HPDE6-E6E7 (cell line): ENCODE measurements around the gene ARL14.
A peak's percentile ranks its signal among the peaks of the same experiment; 100 is the strongest.

Experiments used
- DNase-seq: peaks from one replicate; pipeline ENCODE4 v3.0.0; 2011; ENCODE audit warnings: missing footprints; ENCODE audit errors: extremely low spot score

ARL14 gene

DNA sequence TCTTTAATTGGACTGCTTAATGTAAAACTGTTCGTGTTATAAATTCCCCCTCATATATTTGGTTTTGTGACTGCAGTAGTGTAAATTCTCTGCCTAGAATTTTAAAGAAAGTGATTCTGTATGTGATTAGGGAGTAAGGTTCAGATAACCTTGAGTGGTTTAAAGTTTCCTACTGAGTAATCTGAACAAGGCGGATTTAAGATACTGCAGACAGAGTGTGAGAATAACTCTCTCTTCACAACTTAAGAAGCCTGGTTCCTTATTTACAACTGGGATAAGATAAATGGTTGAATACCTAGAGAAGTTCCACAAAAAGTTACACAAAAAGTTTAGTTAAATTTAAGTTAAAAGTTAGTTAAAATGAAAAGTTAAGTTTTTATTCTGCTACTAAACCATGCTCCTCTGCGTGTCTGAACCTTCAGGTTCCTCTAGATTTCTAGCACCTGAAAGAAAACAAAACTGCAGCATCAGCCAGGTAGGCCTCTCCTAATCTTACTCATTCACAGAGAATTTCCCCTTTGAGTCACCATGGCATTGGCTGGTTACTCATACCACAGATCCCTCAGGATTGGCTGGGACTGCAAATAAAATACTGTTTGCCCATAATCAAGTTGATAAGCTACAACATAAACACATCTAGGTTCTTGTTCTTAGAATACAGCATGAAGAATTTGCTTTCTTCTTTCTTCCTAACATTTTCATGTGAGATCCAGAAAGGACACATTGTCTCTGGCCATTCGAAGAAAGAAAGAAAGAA, at the start of gene ARL14:
Gene ARL14, plus strand, starts transcription at position 614 of the 757 bp plus-strand sequence. CDS start 187 bp downstream, outside the sequence.
- DNase-seq, result peak; percentile 79

DNA sequence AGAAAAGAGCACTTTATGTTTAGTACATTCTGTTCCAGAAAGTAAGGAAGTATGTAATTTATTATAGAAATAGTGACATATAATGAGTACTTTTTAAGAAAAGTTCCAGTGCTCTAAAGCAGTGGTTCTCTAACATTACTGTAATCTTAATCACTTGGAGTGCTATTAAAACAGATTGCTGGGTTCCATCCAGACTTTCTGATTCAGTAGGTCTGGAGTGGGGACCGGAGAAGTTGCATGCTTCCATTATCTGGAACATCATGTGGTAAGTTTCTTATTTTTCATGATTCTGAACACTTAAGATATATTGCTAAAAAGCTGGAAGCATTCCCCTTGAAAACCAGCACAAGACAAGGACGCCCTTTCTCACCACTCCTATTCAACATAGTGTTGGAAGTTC, 47.5 kb upstream of the ARL14 start:
- no peak for DNase-seq

DNA sequence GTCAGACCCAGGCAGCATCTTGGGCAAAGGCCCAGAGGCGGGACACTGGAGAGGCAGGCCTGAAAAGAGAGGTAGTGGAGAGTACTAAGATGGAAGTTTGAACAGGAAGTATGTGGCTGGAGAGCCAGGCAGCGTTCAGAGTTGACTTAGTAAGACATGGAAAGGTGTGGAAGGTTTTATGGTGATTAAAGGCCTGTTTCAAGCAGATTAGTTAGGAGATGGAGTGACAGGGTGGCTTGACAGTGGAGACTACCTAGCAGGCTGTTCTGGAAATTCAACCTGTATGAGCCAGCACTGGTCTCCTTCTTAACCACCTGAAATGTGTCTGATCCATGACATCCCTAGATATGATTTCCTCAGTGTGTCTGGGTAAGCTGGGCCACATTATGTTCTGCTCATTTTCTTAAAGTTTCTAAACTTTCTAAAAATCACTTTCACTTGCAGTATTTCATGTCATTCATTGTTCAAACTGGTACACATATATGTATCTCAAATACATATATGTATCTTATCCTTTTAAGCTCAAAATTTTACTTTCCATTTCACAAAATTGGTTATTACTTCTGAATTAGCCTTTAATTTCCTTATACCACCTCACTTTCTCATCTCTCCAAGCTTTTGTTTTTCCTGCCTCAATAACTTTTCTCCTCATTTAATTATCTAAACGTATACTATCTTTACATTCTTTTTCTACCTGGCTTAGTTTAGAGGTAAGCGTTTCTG, 43.4 kb upstream of the ARL14 start:
- no peak for DNase-seq

DNA sequence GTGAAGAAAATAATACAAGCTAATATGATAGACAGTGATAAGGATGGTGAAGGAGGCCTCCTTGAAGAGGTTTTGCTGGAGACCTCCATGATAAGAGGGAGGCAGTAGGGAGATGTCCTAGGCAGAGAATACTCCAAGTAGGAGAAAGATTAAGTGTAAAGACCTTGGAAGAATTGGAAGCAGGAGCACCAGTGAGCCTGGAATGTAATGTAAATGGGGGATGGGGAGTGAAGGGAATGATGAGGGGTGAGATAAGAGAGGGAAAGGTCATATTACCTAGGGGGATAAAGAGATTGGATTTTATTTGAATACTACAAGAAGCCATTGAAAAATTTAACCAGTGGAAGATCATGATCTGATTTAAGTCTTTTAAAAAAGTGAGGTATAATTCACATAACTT, 41.7 kb upstream of the ARL14 start:
- no peak for DNase-seq

DNA sequence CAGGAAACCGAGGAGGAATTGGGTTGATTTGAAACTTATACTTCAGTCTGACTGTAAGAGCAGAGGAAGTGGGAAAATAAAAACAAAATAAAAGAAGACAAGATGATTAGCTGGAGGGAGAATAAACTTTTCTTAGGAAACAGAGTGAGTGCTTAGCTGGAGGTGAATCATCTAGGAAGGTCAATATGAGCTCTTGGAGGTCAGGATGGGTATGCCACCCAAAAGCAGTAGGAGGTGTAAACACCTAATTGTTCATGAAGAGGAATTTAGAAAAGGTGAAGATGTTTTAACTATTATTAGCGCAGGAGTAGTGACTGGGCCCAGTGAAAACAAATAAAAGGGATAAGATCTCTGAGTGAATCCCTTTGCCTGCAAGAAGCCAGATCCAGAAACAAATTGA, 39.9 kb upstream of the ARL14 start:
- DNase-seq, result no peak

DNA sequence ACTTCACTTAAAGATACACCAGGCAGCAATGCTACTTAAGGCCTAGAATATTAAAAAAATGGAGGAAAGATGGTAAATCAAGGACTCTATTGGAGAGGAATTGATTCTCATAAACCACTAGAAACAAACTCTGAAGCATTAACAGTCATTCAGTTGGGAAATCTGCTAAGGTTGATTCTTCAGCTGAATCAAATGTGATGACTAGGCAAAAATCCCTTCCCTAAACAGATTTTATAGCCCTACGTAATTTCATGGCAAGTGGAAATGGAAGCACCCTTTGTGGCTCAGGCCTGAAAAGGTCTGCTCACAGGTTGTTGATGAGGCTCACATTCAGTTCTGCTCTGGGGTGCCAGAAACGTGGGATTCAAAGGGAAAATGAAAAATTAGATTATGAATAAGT, 38.8 kb upstream of the ARL14 start:
- DNase-seq, result no peak

DNA sequence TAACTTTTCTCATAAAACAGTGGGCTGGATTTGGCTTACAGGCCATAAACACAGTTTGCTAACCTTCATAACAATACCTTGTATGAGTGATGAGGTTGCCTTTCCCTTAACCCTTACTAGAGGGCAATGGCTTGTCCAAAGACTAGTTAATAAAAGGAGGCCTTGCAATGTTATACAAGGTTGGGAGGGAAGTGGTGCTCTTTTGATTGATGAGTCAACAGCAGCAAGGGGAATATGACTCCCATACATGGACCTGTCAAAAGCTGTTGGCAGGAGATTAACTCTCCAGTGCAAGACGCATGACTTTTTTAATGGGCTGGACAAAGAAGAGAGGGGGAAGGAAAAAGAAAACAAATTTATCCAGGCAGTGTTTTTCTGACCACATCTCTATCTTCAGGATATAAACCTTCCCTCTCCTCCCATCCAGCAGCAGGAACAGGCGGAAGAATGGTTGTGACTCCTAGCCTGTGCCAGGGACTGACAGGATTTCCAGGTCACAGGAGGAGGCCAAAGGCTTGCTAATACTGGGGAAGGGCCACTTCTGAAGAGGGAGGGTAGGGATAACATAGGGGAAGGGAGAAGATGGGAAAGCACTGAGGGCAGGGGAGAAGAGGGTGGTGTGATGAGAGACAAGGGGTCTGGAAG, 35.2 kb upstream of the ARL14 start:
- peak; percentile 23 for DNase-seq

DNA sequence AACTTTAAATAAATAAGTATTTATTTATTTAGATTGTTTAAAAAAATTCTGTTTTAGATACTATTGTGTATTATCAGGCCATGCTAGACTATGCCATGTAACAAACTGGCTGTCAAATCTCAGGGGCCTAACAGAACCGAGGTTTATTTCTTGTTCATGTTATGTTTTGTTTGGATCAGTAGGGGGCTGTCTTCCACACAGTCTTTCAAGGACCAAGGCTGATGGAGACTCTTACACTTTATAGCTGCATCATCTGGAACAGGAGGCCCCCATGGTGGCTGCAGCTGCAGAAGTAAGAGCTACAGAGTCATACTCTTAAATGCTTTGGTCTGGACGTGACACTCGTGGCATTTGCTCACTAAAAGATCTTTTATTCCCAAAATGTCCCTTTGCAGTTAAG, 33.0 kb upstream of the ARL14 start:
- no peak for DNase-seq

DNA sequence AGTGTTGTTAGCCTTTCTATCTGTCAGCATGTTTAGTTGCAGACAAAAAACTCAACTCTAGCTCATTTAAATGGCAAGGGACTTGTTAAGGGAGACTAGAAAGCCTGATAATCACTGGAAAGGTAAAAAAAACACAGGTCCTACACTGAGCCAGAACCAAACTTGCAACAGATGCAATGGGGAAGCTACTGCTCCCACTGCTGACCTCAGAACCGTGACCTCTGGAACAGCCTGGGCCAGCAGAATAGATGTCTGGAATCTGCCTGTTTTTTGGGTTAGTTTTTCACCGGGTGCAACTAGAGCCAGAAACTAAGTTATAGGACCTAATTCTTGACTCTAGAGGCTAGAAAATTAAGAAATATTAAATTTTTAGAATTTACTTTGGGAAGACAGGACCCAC, 32.5 kb upstream of the ARL14 start:
- no peak for DNase-seq

DNA sequence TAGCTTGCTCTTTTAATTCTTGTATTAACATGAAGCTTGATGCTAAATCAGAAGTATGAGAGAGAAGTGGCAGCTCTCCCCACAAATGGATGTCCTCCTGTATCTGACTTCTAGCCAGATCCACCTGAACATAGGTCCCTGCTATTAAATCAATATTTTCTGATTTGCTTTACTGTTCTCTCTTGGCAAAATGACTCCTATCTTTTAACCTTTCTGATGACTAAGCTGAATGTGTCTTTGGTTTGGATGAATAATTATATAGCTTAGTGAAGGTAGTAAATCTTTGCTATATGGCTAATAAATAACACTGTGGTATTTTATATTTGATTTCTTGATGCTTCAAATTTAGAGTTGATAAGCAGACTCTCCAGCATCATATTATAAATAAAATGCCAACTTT, 28.3 kb upstream of the ARL14 start:
- DNase-seq, result no peak

DNA sequence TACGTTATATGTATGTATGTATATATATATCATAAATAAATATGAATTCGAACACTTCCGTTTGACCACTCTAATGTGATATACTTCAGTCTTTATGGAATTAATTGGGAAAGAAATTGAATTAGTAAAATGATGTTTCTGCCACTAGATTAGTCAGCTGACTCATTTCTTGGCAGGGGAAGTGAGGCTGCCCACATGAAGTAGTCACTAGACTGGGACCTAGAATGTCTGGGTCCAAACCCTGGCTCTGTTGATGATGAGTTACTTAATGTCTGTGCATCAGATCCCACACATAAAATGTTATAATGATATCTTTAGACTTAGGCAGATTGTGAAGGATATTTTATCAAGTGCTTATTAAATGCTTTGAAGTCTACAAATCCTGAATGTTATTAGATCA, 27.4 kb upstream of the ARL14 start:
- DNase-seq, result no peak

DNA sequence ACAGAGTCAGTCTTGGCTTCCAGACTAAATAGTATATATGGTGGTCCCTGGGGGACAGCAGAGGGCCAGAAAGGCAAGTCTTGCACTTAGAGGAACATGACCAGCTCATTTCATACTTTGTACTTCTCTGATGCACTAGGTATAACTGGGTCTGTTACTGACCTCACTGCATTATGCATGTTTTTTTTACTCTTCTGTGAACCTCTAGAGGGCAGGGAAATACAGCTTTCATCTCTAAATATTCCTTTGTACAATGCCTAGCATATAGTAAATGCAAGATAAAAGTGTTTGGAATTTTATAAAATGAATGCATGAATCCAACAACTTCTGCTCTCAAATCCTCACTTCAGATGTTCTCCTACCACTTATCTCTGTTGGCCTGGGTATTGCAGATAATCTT, 23.4 kb upstream of the ARL14 start:
- no peak for DNase-seq

DNA sequence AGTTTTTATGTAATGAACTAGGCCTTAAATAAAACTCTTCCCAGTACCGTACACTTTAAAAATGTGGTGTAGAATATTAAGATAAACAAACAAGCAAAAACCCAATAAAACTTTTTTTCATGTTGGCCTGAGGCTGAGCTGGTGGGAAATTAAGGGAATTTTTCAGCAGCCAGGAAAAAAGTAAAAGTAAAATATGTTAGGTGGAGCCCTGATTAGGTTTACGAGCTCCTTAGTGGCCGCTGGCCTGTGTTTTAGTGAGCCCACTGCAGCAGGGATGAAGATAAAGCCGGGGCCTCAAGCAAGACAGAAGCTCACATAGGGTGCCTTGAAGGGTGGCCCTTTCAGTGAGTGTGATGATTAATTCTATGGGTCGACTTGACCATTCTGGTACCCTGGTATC, 16.1 kb upstream of the ARL14 start:
- DNase-seq, result no peak

DNA sequence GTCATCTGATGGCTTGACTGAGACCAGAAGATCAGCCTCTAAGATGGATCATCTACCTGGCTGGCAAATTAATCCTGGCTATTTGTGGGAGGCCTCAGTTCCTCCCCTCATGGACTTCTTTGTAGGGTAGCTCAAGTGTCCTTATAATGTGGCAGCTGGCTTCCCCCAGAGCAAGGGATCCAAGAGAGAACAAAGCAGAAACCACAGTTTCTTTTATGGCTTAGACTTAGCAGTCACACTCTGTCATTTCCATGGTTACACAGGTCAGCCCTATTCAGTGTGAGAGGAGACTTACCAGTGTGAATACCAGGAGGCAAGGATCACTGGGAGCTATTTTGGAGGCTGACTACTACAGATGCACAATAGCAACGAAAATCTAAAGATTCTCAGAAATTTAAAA, 15.3 kb upstream of the ARL14 start:
- no peak for DNase-seq

DNA sequence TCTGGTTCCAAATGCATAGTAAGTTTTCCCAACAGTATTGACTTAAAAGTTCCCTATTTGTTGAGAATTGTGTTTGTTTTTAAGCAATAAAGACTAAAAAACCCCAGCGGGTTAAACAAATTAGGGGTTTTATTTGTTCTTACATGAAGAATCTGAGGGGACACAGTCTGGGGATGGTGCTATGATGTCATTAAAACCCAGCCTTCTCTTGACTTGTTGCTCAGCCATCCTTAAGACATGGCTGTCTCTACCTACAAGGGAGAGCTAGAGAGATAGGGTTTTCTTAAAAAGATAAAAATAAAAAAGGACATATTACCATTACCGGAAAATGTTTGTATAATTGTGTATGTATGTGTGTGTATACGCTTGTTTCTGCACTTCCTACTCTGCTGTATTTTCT, 11.7 kb upstream of the ARL14 start:
- DNase-seq, result no peak

DNA sequence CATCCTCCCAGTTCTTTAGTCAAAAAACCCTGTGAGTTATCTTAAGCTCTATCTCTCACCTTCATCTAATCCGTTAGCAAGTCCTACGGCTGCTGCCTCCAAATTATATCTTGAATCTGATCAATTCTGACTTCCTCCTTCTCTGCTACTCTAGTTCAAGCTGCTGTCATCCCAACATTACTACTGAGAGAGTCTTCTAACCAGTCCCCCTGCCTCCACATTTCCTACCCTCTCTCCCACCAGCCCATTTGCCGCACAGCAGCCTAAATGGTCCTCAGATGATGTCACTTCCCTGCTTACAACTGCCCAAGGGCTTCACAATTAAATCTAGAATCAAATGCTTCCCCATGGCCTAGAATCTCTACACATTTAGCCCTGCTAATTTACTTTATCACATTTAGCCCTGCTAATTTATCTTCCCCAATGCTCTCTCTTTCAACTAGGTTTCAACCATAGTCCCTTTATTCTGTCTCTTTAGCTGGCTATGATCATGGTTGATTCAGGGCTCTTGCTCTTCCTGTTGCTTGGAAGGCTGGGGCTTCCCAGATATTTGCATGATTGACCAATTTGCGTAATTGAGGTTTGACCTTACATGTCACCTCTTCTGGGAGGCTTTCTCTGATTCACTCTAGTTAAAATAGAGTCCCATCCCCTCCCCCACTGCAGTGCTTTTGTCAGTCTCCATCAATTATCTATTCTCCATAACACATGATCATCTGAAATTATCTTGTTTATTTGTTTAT, 11.0 kb upstream of the ARL14 start:
- no peak for DNase-seq

DNA sequence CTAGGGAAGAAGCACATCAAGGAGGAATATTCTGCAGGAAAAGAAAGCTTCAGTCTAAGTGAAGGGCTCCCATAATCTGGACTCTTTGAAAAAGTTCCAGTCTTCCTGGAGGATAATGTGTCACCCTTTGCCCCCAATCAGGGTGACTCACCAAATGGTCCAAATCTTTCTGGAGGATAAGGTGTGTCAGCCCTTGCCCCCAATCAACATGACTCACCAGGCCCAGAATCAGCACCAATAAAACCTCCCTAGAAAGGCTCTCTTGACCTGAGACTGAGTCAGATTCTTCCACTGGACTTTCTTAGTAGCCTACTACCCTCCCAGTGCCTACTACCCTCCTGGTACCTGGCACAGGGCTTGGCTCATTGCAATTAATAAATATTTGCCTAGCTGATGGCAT, 9.5 kb upstream of the ARL14 start:
- no peak for DNase-seq

DNA sequence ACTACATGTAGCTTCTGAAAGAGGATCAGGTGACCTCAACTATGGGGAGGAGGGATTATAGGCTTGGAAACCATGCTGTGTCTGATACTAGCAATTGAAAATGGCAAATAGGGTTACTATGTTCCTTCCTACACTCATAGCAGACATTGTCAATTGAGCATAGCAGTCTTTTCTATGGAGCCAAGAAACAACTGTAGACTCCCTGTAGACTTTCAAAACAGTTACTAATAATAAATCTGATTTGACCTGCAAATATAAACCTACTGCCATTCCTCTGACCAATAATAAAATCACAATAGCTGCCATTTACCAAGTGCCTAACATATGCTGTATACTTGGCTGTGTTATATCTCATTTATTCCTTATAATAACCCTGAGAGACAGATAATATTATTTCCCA, 8.5 kb upstream of the ARL14 start:
- DNase-seq, result no peak

DNA sequence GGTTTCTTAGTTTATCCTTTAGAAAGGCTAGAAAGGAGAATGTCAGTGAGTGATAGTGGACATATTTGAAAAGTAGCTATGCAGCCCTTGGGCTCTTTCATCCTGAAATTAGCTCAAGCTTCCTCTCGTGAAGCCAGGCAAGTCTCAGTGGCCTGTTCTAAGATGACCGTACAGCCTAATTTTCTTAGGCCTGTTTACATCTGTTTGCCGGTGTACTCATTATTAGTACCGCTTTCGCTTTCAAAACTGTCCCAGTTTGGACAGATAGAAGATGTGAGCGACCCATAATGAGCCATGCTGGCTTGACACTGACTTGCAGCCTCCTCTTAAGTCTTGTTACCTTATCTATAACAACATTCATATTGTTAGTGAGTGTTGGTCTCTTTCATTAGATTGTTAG, 5.7 kb upstream of the ARL14 start:
- no peak for DNase-seq

DNA sequence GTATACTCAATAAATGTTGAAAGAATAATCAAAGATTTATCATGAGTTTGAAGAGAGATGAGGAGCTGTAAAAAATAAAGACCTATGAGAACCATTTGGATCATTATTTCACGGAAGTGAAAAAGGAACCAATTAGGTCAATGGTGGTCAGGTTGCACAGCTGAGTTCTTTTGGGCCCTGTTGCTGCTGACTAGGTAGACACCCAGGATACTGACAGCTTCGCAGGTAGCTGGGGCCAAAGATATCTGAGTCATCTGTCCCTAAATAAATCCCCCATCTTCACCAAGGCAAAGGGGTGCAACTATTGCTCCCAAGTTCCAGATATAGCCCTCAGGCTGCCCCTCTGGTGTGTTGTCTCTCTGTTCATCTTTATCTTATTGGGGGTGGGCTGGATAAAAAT, 5.0 kb upstream of the ARL14 start:
- DNase-seq, result no peak

DNA sequence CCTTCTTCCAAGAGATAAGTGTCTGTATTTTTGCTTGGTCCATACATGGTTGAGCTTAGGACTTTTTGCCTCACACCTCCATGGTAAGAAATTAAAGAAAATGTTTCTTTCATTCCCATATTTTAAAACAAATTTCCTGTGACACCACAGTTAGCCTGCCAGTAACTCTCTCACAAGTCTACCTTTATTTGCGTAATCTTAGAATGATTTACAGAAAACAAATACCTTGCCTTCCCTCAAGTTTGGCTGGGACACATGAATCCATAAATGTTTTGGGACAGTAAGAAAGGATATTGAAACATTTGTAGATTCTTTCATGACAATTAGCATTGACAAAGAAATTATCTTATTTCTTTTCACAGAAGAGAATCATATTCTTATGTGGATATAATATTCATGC, 3.8 kb upstream of the ARL14 start:
- no peak for DNase-seq

DNA sequence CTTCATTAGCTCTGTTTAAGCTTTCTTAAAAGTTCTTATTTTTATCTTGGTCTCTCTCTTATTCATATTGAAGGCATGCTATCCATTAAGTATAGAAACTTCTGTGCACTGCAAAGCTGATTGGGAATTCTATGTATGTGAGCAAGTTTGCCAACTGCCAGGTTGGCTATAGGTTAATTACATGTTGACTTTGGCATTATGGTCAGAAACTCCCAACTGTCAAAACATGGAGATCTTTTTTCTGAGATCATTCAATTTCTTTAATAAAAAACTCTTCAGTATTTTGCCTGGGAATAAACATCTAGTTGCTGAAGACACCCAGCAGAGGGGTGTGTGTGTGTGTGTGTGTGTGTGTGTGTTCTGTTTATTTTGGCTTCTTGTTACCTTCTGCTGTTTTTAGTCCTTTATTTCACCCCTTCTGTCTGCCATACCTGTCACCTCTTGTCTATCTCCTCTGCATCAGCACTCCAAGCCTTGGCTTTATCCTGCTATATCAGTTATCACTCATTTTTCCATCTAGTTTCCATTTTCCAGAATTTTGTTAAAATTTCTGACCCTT, 1.3 kb upstream of the ARL14 start:
- DNase-seq, result no peak
